HepG2 (cell line): ENCODE results near the gene MORN3. TPM values are rescaled to one million over a fixed set of nuclear protein-coding genes. Genes with fewer than 3 reads are reported as not detected.
A peak's percentile ranks its signal among the peaks of the same experiment; 100 is the strongest.

ENCODE experiments used
- ATAC-seq: fragments of 200-7000 bp; cut with Tn5 transposase; 3 replicates; pipeline ENCODE4 v1.9.1; 2020; ENCODE audit warnings: mild to moderate bottlenecking, moderate library complexity
- BruUV-seq: library from RNA; stranded (reverse); fragments of 400-500 nt; replicated peaks from 2 replicates; lab custom pipeline; 2021; lab: Mats Ljungman, UMichigan
- CTCF ChIA-PET: fragments of 300-600 bp; formaldehyde crosslinking; extraction: SDS; loops from one replicate; lab custom pipeline; 2021; ENCODE audit warnings: low total read pairs, inconsistent platforms, low intra/inter-chr PET ratio; lab: Yijun Ruan, JAX
- POLR2A ChIA-PET: fragments of 350-600 bp; sonication (Branson Sonifier 250); formaldehyde crosslinking; loops from one replicate; lab custom pipeline; 2020; ENCODE audit warnings: antibody characterized with exemption, inconsistent platforms; lab: Yijun Ruan, JAX
- DNase-seq: peaks from one replicate; pipeline ENCODE4 v3.0.0-alpha.2; 2015; ENCODE audit warnings: low spot score
- FAIRE-seq: peaks from 3 replicates; lab custom pipeline; 2011; peaks lifted over from hg19 to GRCh38; lab: Jason Lieb, UNC
- H2AFZ ChIP-seq: one replicate; pipeline ENCODE4 v1.6.1; 2011; ENCODE audit warnings: low read length, inconsistent platforms
- H3K27ac ChIP-seq: fragments of 300-600 bp; 3 replicates; pipeline ENCODE4 v1.8.0; 2011; ENCODE audit warnings: mixed run types, mild to moderate bottlenecking, mixed read lengths, low read length, inconsistent platforms; ENCODE audit not compliant: insufficient read depth; ENCODE audit errors: extremely low read length
- H3K27me3 ChIP-seq, 2 experiments: fragments of 200-600 bp in 1 of 2; 2 replicates in 1 of 2; 3 replicates in 1 of 2; pipeline versions ENCODE4 v1.6.0 to v1.8.0; 2011; ENCODE audit warnings: low read length in 2 of 2, mild to moderate bottlenecking in 2 of 2, moderate library complexity in 2 of 2, inconsistent platforms in 1 of 2; ENCODE audit not compliant: insufficient read depth in 2 of 2, control insufficient read depth in 1 of 2
- H3K36me3 ChIP-seq, 2 experiments: fragments of 200-600 bp in 1 of 2; replicated peaks in 1 of 2; 2 replicates in 1 of 2; 3 replicates in 1 of 2; pipeline versions ENCODE4 v1.5.1 to v1.8.0; 2011; ENCODE audit warnings: low read length in 2 of 2, inconsistent platforms in 1 of 2; ENCODE audit not compliant: insufficient read depth in 2 of 2, control insufficient read depth in 1 of 2
- H3K4me1 ChIP-seq: 2 replicates; pipeline ENCODE4 v1.5.1; 2012; ENCODE audit warnings: low read length, inconsistent platforms; ENCODE audit not compliant: insufficient read depth
- H3K4me2 ChIP-seq: 2 replicates; pipeline ENCODE4 v1.6.0; 2011; ENCODE audit warnings: low read depth, low read length, inconsistent platforms
- H3K4me3 ChIP-seq, 3 experiments: fragments of 200-600 bp in 1 of 3; sonication (generic), shearing (Covaris generic) in 1 of 3; replicated peaks in 1 of 3; 2 replicates each; pipeline ENCODE4 v1.5.1; 2011 to 2016; ENCODE audit warnings: low read length in 3 of 3, inconsistent platforms in 2 of 3, low read depth in 2 of 3, mild to moderate bottlenecking in 2 of 3, control low read depth in 1 of 3, mixed read lengths in 1 of 3; ENCODE audit not compliant: insufficient read depth in 1 of 3
- H3K79me2 ChIP-seq: one replicate; pipeline ENCODE4 v1.6.1; 2011; ENCODE audit warnings: low read length, inconsistent platforms; ENCODE audit not compliant: insufficient read depth
- H3K9ac ChIP-seq: 2 replicates; pipeline ENCODE4 v1.6.0; 2011; ENCODE audit warnings: mild to moderate bottlenecking, low read depth, low read length, inconsistent platforms; ENCODE audit not compliant: insufficient read depth
- H3K9me3 ChIP-seq: 2 replicates; pipeline ENCODE4 v1.5.1; 2012; ENCODE audit warnings: mild to moderate bottlenecking, low read length
- H4K20me1 ChIP-seq: 2 replicates; pipeline ENCODE4 v1.6.0; 2011; ENCODE audit warnings: inconsistent platforms, mild to moderate bottlenecking, low read length, moderate library complexity; ENCODE audit not compliant: insufficient read depth
- RXRB ChIP-seq: IDR thresholded peaks from 2 replicates; pipeline ENCODE4 v1.6.1; 2016; ENCODE audit warnings: borderline replicate concordance, missing genetic modification reagents, missing compliant biosample characterization
- ZNF687 ChIP-seq: sonication (generic); formaldehyde crosslinking; IDR thresholded peaks from 2 replicates; pipeline ENCODE4 v1.5.1; 2020; ENCODE audit warnings: mild to moderate bottlenecking, missing genetic modification reagents, moderate library complexity
- WGBS: methylation state at CpG from one replicate; pipeline ENCODE4 v1.1.6; 2017; ENCODE audit warnings: low lambda C conversion rate; 5-methylcytosine and 5-hydroxymethylcytosine counted together
- in situ Hi-C: cut with HindIII; loops from 2 replicates; pipeline ENCODE4 v1.10.0; 2017; ENCODE audit warnings: low pct_unique_long_range_greater_than_20kb; ENCODE audit not compliant: extremely low pct_ligation_motif_present
- intact Hi-C: fragments of 100-400 bp; cut with micrococcal nuclease; formaldehyde crosslinking; loops from one replicate; pipeline ENCODE4 v1.10.0; 2022; ENCODE audit not compliant: unreplicated experiment
- polyA plus RNA-seq, 8 experiments: library from polyadenylated mRNA; depleted of rRNA in 3 of 8; stranded (reverse) in 7 of 8; unstranded in 1 of 8; fragments of >200 nt; fragmentation: Illumina TruSeq in 4 of 8; extraction: Trizol in 4 of 8; gene quantifications; 2 replicates each; pipeline versions ENCODE4 v1.2.1 to v1.2.3, GENCODE V29; 2011 to 2016; ENCODE audit warnings: low read depth in 4 of 8, missing spikeins in 1 of 8, mixed read lengths in 1 of 8; ENCODE audit not compliant: insufficient read depth in 1 of 8
- total RNA-seq, 5 experiments: library from RNA; depleted of rRNA; stranded (reverse); fragments of >200 nt; fragmentation: Illumina TruSeq; extraction: Trizol; gene quantifications; 2 replicates each; pipeline ENCODE4 v1.2.3, GENCODE V29; 2016; ENCODE audit warnings: low read depth in 1 of 5
- TF ChIP-seq, protein P1 (sequence below): sonication (generic); formaldehyde crosslinking; IDR thresholded peaks from 2 replicates; pipeline ENCODE4 v1.4.0; 2020; ENCODE audit warnings: mild to moderate bottlenecking, missing genetic modification reagents
- TF ChIP-seq, protein P2 (sequence below): sonication (generic); formaldehyde crosslinking; IDR thresholded peaks from 2 replicates; pipeline ENCODE4 v1.5.0; 2020; ENCODE audit warnings: mild to moderate bottlenecking, missing genetic modification reagents

MORN3 gene
- total and polyA plus RNA-seq, 2 of the 13 experiments (the other 11 are each of a cell fraction or from before 2014, with no cell fraction given): 1.1 to 2.0 TPM

- TF ChIP-seq, protein P1, sequence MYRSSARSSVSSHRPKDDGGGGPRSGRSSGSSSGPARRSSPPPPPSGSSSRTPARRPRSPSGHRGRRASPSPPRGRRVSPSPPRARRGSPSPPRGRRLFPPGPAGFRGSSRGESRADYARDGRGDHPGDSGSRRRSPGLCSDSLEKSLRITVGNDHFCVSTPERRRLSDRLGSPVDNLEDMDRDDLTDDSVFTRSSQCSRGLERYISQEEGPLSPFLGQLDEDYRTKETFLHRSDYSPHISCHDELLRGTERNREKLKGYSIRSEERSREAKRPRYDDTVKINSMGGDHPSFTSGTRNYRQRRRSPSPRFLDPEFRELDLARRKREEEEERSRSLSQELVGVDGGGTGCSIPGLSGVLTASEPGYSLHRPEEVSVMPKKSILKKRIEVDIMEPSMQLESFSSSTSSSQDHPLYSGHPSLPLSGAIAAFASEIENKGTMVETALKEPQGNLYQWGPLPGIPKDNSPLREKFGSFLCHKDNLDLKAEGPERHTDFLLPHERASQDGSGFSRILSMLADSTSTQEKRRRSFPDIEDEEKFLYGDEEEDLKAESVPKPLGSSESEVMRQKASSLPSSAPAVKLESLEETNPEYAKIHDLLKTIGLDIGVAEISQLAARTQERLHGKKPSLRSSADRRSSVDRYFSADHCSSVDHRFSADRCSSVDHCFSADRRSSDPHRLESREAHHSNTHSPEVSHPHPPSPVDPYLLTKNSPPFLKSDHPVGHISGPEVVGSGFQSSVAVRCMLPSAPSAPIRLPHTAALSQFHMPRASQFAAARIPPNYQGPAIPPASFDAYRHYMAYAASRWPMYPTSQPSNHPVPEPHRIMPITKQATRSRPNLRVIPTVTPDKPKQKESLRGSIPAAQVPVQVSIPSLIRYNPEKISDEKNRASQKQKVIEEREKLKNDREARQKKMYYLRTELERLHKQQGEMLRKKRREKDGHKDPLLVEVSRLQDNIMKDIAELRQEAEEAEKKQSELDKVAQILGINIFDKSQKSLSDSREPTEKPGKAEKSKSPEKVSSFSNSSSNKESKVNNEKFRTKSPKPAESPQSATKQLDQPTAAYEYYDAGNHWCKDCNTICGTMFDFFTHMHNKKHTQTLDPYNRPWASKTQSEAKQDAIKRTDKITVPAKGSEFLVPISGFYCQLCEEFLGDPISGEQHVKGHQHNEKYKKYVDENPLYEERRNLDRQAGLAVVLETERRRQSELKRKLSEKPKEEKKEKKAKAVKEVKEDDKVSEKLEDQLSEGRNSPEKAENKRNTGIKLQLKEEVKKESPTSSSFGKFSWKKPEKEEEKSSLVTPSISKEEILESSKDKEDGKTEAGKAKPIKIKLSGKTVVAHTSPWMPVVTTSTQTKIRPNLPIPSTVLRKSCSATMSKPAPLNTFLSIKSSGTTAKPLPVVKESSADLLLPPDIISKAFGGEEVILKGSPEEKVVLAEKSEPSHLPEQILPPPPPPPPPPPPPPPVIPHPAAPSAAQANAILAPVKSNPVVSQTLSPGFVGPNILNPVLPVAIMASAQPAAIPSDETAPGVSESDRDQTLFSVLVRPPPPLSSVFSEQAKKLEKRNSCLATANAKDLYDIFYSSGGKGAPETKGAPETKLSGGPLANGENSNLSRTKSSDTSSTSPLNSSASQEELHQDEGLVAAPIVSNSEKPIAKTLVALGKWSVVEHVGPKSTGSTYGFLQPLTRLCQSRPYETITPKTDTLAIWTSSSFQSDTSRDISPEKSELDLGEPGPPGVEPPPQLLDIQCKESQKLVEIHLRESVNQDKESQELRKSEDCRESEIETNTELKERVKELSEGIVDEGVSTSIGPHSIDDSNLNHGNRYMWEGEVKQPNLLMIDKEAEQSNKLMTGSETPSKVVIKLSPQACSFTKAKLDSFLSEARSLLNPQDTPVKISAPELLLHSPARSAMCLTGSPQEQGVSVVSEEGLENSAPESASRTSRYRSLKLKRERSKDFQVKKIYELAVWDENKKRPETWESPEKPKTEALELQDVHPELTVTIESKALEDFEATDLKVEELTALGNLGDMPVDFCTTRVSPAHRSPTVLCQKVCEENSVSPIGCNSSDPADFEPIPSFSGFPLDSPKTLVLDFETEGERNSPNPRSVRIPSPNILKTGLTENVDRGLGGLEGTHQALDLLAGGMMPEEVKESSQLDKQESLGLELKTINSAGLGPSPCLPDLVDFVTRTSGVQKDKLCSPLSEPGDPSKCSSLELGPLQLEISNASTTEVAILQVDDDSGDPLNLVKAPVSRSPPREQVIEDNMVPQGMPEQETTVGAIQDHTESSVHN (CRISPR knock-in tag): no peak
Measured at GRCh38 chr12:121653999-121654398, 15.5 kb downstream of the MORN3 start (continued).

DNA sequence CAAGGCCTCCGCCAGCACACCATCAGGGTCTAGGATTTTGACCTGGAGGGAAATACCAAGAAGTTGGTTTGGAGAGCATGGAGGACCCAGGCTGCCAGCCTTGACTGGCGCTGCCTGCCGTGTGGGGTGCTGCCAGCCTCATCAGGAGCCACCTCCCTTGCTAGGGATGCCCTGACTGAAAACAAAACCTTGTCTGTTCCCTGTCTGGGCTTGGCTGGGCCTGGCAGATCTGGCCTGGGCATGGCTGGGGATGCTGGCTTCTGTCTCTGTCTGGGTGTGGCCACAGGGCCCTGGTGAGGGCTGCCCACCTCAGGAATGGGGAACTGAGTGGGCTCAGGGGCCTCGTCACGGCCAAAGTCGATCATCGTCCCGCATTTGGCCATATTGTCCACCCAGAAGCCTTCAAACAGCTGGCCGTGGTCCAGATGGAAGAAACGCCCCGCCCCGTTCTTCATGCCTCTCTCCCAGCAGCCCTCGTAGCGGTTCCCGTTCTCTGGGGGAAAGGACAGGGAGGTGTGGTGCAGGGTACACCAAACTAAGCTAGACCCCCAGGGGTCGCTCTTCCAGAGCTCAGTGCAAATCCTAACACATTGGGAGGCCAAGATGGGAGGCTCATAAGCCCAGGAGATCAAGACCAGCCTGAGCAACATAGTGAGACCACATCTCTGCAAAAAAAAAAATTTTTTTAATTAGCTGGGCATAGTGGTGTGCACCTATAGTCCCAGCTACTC, 16.5 kb downstream of the MORN3 start:
- H3K27me3 ChIP-seq: no peaks in the 10 kb centered on the region
- intact Hi-C loops (no loop called here), in situ Hi-C loops (no loop called here)
- H3K79me2 ChIP-seq: no peaks in the 10 kb centered on the region
- 25% methylated on average over 5 of the region's 16 CpGs for WGBS
- no peaks in the 10 kb centered on the region for H4K20me1 ChIP-seq
- DNase-seq (peak; percentile 27), FAIRE-seq (no peak), ATAC-seq (peak; percentile 76)
- no peaks in the 10 kb centered on the region for H3K36me3 ChIP-seq
- ChIA-PET CTCF (no interaction called here), POLR2A (no interaction called here)
- H3K4me3 ChIP-seq: no peak overlapping the region
- no peaks in the 10 kb centered on the region for H3K9me3 ChIP-seq
- H2AFZ ChIP-seq: no peak overlapping the region
- H3K27ac ChIP-seq: no peak overlapping the region
- no peak overlapping the region for H3K9ac ChIP-seq
- peak overlapping the region; percentile 26; the same call in 1 of the 2 replicates for H3K4me2 ChIP-seq
- no TSS peak for BruUV-seq
- no peaks in the 10 kb centered on the region for H3K4me1 ChIP-seq
- TF ChIP-seq, protein P2, sequence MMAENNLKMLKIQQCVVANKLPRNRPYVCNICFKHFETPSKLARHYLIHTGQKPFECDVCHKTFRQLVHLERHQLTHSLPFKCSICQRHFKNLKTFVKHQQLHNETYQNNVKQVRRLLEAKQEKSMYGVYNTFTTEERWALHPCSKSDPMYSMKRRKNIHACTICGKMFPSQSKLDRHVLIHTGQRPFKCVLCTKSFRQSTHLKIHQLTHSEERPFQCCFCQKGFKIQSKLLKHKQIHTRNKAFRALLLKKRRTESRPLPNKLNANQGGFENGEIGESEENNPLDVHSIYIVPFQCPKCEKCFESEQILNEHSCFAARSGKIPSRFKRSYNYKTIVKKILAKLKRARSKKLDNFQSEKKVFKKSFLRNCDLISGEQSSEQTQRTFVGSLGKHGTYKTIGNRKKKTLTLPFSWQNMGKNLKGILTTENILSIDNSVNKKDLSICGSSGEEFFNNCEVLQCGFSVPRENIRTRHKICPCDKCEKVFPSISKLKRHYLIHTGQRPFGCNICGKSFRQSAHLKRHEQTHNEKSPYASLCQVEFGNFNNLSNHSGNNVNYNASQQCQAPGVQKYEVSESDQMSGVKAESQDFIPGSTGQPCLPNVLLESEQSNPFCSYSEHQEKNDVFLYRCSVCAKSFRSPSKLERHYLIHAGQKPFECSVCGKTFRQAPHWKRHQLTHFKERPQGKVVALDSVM (CRISPR knock-in tag): peak; percentile 89; the same call in 1 of the 2 replicates
- TF ChIP-seq RXRB (CRISPR knock-in tag) (no peak), ZNF687 (peak; percentile 18; the same call in 1 of the 2 replicates)
